H1 (cell line): ENCODE measurements around the gene NUBP1. TPM values are rescaled to one million over a fixed set of nuclear protein-coding genes. Genes with fewer than 3 reads are reported as not detected.

Experiments
- CTCF ChIA-PET: fragments of 300-600 bp; sonication (Branson Sonifier 250); formaldehyde crosslinking; loops from one replicate; lab custom pipeline; 2021; ENCODE audit not compliant: partially characterized antibody; lab: Charles Lee
- POLR2A ChIA-PET: fragments of 300-600 bp; sonication (Branson Sonifier 250); formaldehyde crosslinking; loops from one replicate; lab custom pipeline; 2021; ENCODE audit warnings: inconsistent platforms; ENCODE audit not compliant: partially characterized antibody; lab: Charles Lee
- DNase-seq, 2 experiments: peaks; one replicate each; pipeline versions ENCODE4 v3.0.0 to v3.0.0-alpha.2; 2010 to 2022; ENCODE audit warnings: low spot score in 2 of 2, low read depth in 1 of 2, mixed read lengths in 1 of 2
- FAIRE-seq: peaks from 2 replicates; lab custom pipeline; 2011; peaks lifted over from hg19 to GRCh38; lab: Jason Lieb, UNC
- H2AFZ ChIP-seq: 2 replicates; pipeline ENCODE4 v1.8.1; 2012; ENCODE audit warnings: low read length, inconsistent platforms
- H2AK5ac ChIP-seq: 2 replicates; pipeline ENCODE4 v1.6.1; 2013; ENCODE audit warnings: low read depth, low read length
- H2BK120ac ChIP-seq: replicated peaks from 2 replicates; pipeline ENCODE3; 2013; ENCODE audit warnings: low read depth, low read length, inconsistent platforms
- H2BK12ac ChIP-seq: 2 replicates; pipeline ENCODE4 v1.6.1; 2013; ENCODE audit warnings: low read depth, low read length
- H2BK15ac ChIP-seq: 2 replicates; pipeline ENCODE4 v1.6.1; 2013; ENCODE audit warnings: low read length
- H2BK20ac ChIP-seq: 2 replicates; pipeline ENCODE4 v1.6.1; 2013; ENCODE audit warnings: low read length
- H2BK5ac ChIP-seq: 2 replicates; pipeline ENCODE4 v1.6.1; 2013; ENCODE audit warnings: low read depth, low read length
- H3K14ac ChIP-seq: 2 replicates; pipeline ENCODE4 v1.6.1; 2013; ENCODE audit warnings: inconsistent platforms; ENCODE audit not compliant: insufficient read length
- H3K18ac ChIP-seq: 2 replicates; pipeline ENCODE4 v1.6.1; 2013; ENCODE audit warnings: low read length; ENCODE audit errors: extremely low read depth
- H3K23ac ChIP-seq: 2 replicates; pipeline ENCODE4 v1.6.1; 2013; ENCODE audit warnings: inconsistent platforms; ENCODE audit not compliant: insufficient read length
- H3K23me2 ChIP-seq: 2 replicates; pipeline ENCODE4 v1.6.1; 2013; ENCODE audit warnings: low read depth, low read length
- H3K27ac ChIP-seq: 2 replicates; pipeline ENCODE4 v1.6.1; 2011; ENCODE audit warnings: low read depth, low read length, inconsistent platforms
- H3K27me3 ChIP-seq, 4 experiments: replicated peaks in 1 of 4; 1 replicate in 1 of 4; 2 replicates in 3 of 4; pipeline versions ENCODE4 v1.6.1 to v1.8.1; 2011 to 2013; ENCODE audit warnings: low read length in 3 of 4, mild to moderate bottlenecking in 3 of 4, inconsistent platforms in 2 of 4, mixed read lengths in 2 of 4, moderate library complexity in 1 of 4; ENCODE audit not compliant: control insufficient read depth in 3 of 4, insufficient read depth in 3 of 4; ENCODE audit errors: extremely low read depth in 1 of 4
- H3K36me3 ChIP-seq, 4 experiments: 2 replicates each; pipeline versions ENCODE4 v1.6.1 to v1.8.1; 2011 to 2013; ENCODE audit warnings: mild to moderate bottlenecking in 4 of 4, low read length in 3 of 4, moderate library complexity in 2 of 4, control low read depth in 1 of 4, inconsistent platforms in 1 of 4; ENCODE audit not compliant: insufficient read depth in 4 of 4, control insufficient read depth in 2 of 4
- H3K4ac ChIP-seq: replicated peaks from 2 replicates; pipeline ENCODE3; 2013; ENCODE audit warnings: low read length, low read depth, mixed read lengths, inconsistent platforms; ENCODE audit not compliant: insufficient read length
- H3K4me1 ChIP-seq, 4 experiments: replicated peaks in 1 of 4; 1 replicate in 1 of 4; 2 replicates in 3 of 4; pipeline versions ENCODE4 v1.6.1 to v1.8.1; 2011 to 2013; ENCODE audit warnings: low read length in 3 of 4, inconsistent platforms in 2 of 4, mixed read lengths in 1 of 4; ENCODE audit not compliant: insufficient read depth in 4 of 4, control insufficient read depth in 3 of 4
- H3K4me2 ChIP-seq, 2 experiments: 2 replicates each; pipeline versions ENCODE4 v1.6.1 to v1.8.1; 2011 to 2013; ENCODE audit warnings: low read depth in 2 of 2, low read length in 2 of 2, control low read depth in 1 of 2, inconsistent platforms in 1 of 2, mild to moderate bottlenecking in 1 of 2; ENCODE audit not compliant: insufficient read depth in 1 of 2
- H3K4me3 ChIP-seq, 4 experiments: fragments of 200-600, 300-600 bp in 1 of 4; sonication (generic), shearing (Covaris generic), sonication (Bioruptor Twin) in 1 of 4; 2 replicates each; pipeline versions ENCODE4 v1.5.1 to v1.8.1; 2011 to 2016; ENCODE audit warnings: low read length in 4 of 4, low read depth in 3 of 4, control low read depth in 2 of 4, inconsistent platforms in 2 of 4, mild to moderate bottlenecking in 2 of 4, mixed read lengths in 1 of 4, moderate library complexity in 1 of 4; ENCODE audit not compliant: insufficient read depth in 2 of 4; ENCODE audit errors: extremely low read depth in 1 of 4
- H3K56ac ChIP-seq: replicated peaks from 2 replicates; pipeline ENCODE3; 2013; ENCODE audit warnings: low read depth, mild to moderate bottlenecking, mixed read lengths, low read length, inconsistent platforms; ENCODE audit not compliant: insufficient read length
- H3K79me1 ChIP-seq: 2 replicates; pipeline ENCODE4 v1.6.1; 2013; ENCODE audit warnings: low read depth, low read length, control low read depth
- H3K79me2 ChIP-seq, 2 experiments: 2 replicates each; pipeline versions ENCODE4 v1.6.1 to v1.8.1; 2012 to 2013; ENCODE audit warnings: low read length in 2 of 2, mild to moderate bottlenecking in 2 of 2, inconsistent platforms in 1 of 2; ENCODE audit not compliant: insufficient read depth in 2 of 2, control insufficient read depth in 1 of 2
- H3K9ac ChIP-seq, 4 experiments: replicated peaks in 1 of 4; 1 replicate in 1 of 4; 2 replicates in 3 of 4; pipeline versions ENCODE4 v1.6.1 to v1.8.1; 2011 to 2013; ENCODE audit warnings: low read depth in 3 of 4, low read length in 3 of 4, control low read depth in 2 of 4, mild to moderate bottlenecking in 2 of 4, moderate library complexity in 2 of 4, inconsistent platforms in 1 of 4; ENCODE audit errors: extremely low read depth in 1 of 4
- H3K9me3 ChIP-seq, 2 experiments: 2 replicates each; pipeline versions ENCODE4 v1.6.1 to v1.8.1; 2012 to 2013; ENCODE audit warnings: mild to moderate bottlenecking in 2 of 2, moderate library complexity in 2 of 2, control low read depth in 1 of 2, inconsistent platforms in 1 of 2, low read depth in 1 of 2, low read length in 1 of 2, mixed read lengths in 1 of 2; ENCODE audit not compliant: insufficient read depth in 2 of 2
- H4K20me1 ChIP-seq, 2 experiments: replicated peaks in 1 of 2; 2 replicates each; pipeline versions ENCODE3 to v1.8.1; 2011 to 2013; ENCODE audit warnings: inconsistent platforms in 2 of 2, low read length in 2 of 2, mild to moderate bottlenecking in 1 of 2; ENCODE audit not compliant: insufficient read depth in 2 of 2, control insufficient read depth in 1 of 2
- H4K5ac ChIP-seq: 2 replicates; pipeline ENCODE4 v1.6.1; 2013; ENCODE audit warnings: low read length, low read depth, mixed read lengths, inconsistent platforms; ENCODE audit not compliant: insufficient read length
- H4K8ac ChIP-seq: 2 replicates; pipeline ENCODE4 v1.8.0; 2013; ENCODE audit warnings: mild to moderate bottlenecking, moderate library complexity, low read length, inconsistent platforms; ENCODE audit not compliant: insufficient read depth; ENCODE audit errors: extremely low read depth
- H4K91ac ChIP-seq: replicated peaks from 2 replicates; pipeline ENCODE3; 2013; ENCODE audit warnings: low read length, mixed read lengths, inconsistent platforms; ENCODE audit not compliant: insufficient read length
- CBX5 ChIP-seq: fragments of 300-800, 300-1000 bp; sonication (generic); IDR thresholded peaks from 2 replicates; pipeline ENCODE4 v1.7.1; 2016; ENCODE audit warnings: antibody characterized with exemption, low read length, low read depth
- CTBP2 ChIP-seq: IDR thresholded peaks from 2 replicates; pipeline ENCODE4 v1.7.0; 2011; ENCODE audit warnings: borderline replicate concordance, mild to moderate bottlenecking, moderate library complexity, mixed read lengths, low read length; ENCODE audit not compliant: insufficient read depth, insufficient read length
- KDM1A ChIP-seq: fragments of 200-600, 300-600 bp; sonication (generic); IDR thresholded peaks from 2 replicates; pipeline ENCODE4 v1.7.1; 2016; ENCODE audit warnings: mild to moderate bottlenecking, low read length, borderline replicate concordance
- RXRA ChIP-seq: IDR thresholded peaks from 2 replicates; pipeline ENCODE4 v1.6.1; 2011; ENCODE audit warnings: low read depth, mild to moderate bottlenecking, low read length, moderate library complexity; ENCODE audit not compliant: insufficient read depth
- TAF1 ChIP-seq: IDR thresholded peaks from 2 replicates; pipeline ENCODE4 v1.6.1; 2011; ENCODE audit warnings: mild to moderate bottlenecking, low read depth, low read length
- TCF12 ChIP-seq: IDR thresholded peaks from 2 replicates; pipeline ENCODE4 v1.6.1; 2011; ENCODE audit warnings: low read depth, mild to moderate bottlenecking, low read length
- WGBS, 2 experiments: shearing (Covaris generic) in 1 of 2; methylation state at CpG; one replicate each; pipeline versions ENCODE4 v1.1.6 to v1.1.7; 2013 to 2015; ENCODE audit warnings: low lambda C conversion rate in 2 of 2, mixed read lengths in 2 of 2, inconsistent platforms in 1 of 2, low coverage in 1 of 2, missing lambda C conversion rate in 1 of 2; ENCODE audit not compliant: insufficient replicate concordance in 2 of 2, insufficient coverage in 1 of 2, insufficient read length in 1 of 2; ENCODE audit errors: extremely low coverage in 1 of 2, missing lambda C conversion rate in 1 of 2; 5-methylcytosine and 5-hydroxymethylcytosine counted together
- polyA plus RNA-seq, 7 experiments: library from polyadenylated mRNA; depleted of rRNA in 3 of 7; stranded (reverse) in 5 of 7; unstranded in 2 of 7; fragments of >200 nt in 5 of 7; fragments of 200-250 nt in 2 of 7; gene quantifications; 1 replicate in 5 of 7; 2 replicates in 1 of 7; 4 replicates in 1 of 7; pipeline versions ENCODE4 v1.2.1 to v1.2.3, GENCODE V29; 2011 to 2013; ENCODE audit warnings: missing spikeins in 2 of 7, mixed read lengths in 2 of 7
- total RNA-seq: library from RNA; stranded (reverse); fragmentation: NEBNext Ultra II Directional; extraction: Animal tissue kit (Norgen Biotek cat#: 25700); gene quantifications from 2 replicates; pipeline ENCODE4 v1.2.1, GENCODE V29; 2021

NUBP1 gene
- total and polyA plus RNA-seq, 2 of the 8 experiments (the other 6 are each of a cell fraction or from before 2014, with no cell fraction given): 28.2 to 32.2 TPM

GRCh38 chr16:10760858-10761257 lies 17.2 kb downstream of the NUBP1 start:
- no peak overlapping the region for H3K23ac ChIP-seq
- DNase-seq (no peak), FAIRE-seq (no peak)
- H3K4me1 ChIP-seq: no peaks in the 10 kb centered on the region
- WGBS, 2 experiments: 91% methylated on average over 3 of the region's 3 CpGs; no CpG with 5 or more reads in 1 of the 2 experiments
- H3K18ac ChIP-seq: no peak overlapping the region
- no peak overlapping the region for H3K4me3 ChIP-seq
- no peak overlapping the region for H4K91ac ChIP-seq
- H3K79me2 ChIP-seq: no peaks in the 10 kb centered on the region
- no peaks in the 10 kb centered on the region for H3K27me3 ChIP-seq
- ChIA-PET CTCF (interaction anchor here (1.0 to 1.5 kb wide), 2 partner anchors 9 to 157 kb away, joined by 3 to 5 read pairs; no protein-coding TSS in a partner anchor), POLR2A (interaction anchor here (1.2 kb wide), 1 partner anchor 10 kb away, joined by 3 read pairs; no protein-coding TSS in a partner anchor)
- no peaks in the 10 kb centered on the region for H4K20me1 ChIP-seq
- H2BK5ac ChIP-seq: no peak overlapping the region
- no peak overlapping the region for H3K4me2 ChIP-seq
- no peak overlapping the region for H2BK12ac ChIP-seq
- no peak overlapping the region for H4K5ac ChIP-seq
- peaks cover 0 to 41% (median 20%) of the 10 kb centered on the region in 4 experiments; a peak in 6 of 8 replicates for H3K36me3 ChIP-seq
- H2BK15ac ChIP-seq: no peak overlapping the region
- no peak overlapping the region for H2BK120ac ChIP-seq
- H3K4ac ChIP-seq: no peak overlapping the region
- no peaks in the 10 kb centered on the region for H3K9me3 ChIP-seq
- H3K56ac ChIP-seq: no peak overlapping the region
- no peaks in the 10 kb centered on the region for H3K79me1 ChIP-seq
- H2AK5ac ChIP-seq: no peak overlapping the region
- no peak overlapping the region for H4K8ac ChIP-seq
- H3K14ac ChIP-seq: no peak overlapping the region
- no peak overlapping the region for H3K27ac ChIP-seq
- no peak overlapping the region for H2AFZ ChIP-seq
- H2BK20ac ChIP-seq: no peak overlapping the region
- no peaks in the 10 kb centered on the region for H3K23me2 ChIP-seq
- no peak overlapping the region for H3K9ac ChIP-seq
- no peak for TF ChIP-seq CTBP2
- no peak for TF ChIP-seq CBX5
- TF ChIP-seq TCF12: no peak
- TF ChIP-seq TAF1: no peak
- no peak for TF ChIP-seq KDM1A
- TF ChIP-seq RXRA: no peak
